Testis (tissue), 3 donors: ENCODE measurements around the gene ABCC10. TPM values are rescaled to one million over a fixed set of nuclear protein-coding genes. Genes with fewer than 3 reads are reported as not detected.

Experiments used
- DNase-seq: peaks from one replicate; pipeline ENCODE4 v3.0.0-alpha.2; 2019
- H3K27ac ChIP-seq, 2 donors: fragments of 200-600 bp; sonication (generic); one replicate each; pipeline ENCODE4 v1.5.1; 2019
- H3K27me3 ChIP-seq: fragments of 200-600 bp; sonication (generic); one replicate; pipeline ENCODE4 v1.5.1; 2019
- H3K36me3 ChIP-seq: fragments of 200-600 bp; sonication (generic); one replicate; pipeline ENCODE4 v1.5.1; 2017; ENCODE audit warnings: low read depth; ENCODE audit errors: missing control alignments
- H3K4me1 ChIP-seq: fragments of 200-600 bp; sonication (generic); one replicate; pipeline ENCODE4 v1.5.1; 2019
- H3K4me3 ChIP-seq, 2 donors: fragments of 200-600 bp; sonication (generic); one replicate each; pipeline ENCODE4 v1.5.1; 2017 to 2019
- H3K9me3 ChIP-seq: fragments of 200-600 bp; sonication (generic); one replicate; pipeline ENCODE4 v1.5.1; 2017
- POLR2A ChIP-seq: fragments of 450-650 bp; IDR thresholded peaks from one replicate; pipeline ENCODE4 v1.6.1; 2017; ENCODE audit warnings: antibody characterized with exemption, mild to moderate bottlenecking, moderate library complexity
- WGBS, 2 donors: methylation state at CpG; one replicate each; pipeline ENCODE4 v1.1.5; 2018; 5-methylcytosine and 5-hydroxymethylcytosine counted together
- intact Hi-C: fragments of 100-400 bp; cut with DNase I; formaldehyde crosslinking; loops from one replicate; pipeline ENCODE4 v1.15.1; 2023; ENCODE audit warnings: low total_unique reads
- polyA plus RNA-seq: library from polyadenylated mRNA; stranded (reverse); fragments of 350-450 nt; fragmentation: Illumina TruSeq; extraction: RNeasy Lipid Tissue Mini Kit (QIAGEN cat#74804); gene quantifications from one replicate; pipeline ENCODE4 v1.2.3, GENCODE V29; 2014; ENCODE audit warnings: low read depth, low replicate concordance; ENCODE audit not compliant: insufficient read depth
- total RNA-seq, 2 donors: library from RNA; depleted of rRNA; stranded (reverse); fragments of >200 nt; gene quantifications; one replicate each; pipeline ENCODE4 v1.2.3, GENCODE V29; 2016
- TF ChIP-seq, protein P1 (sequence below), 3 experiments: fragments of 450-650 bp in 2 of 3; fragments of 200-600 bp in 1 of 3; sonication (generic) in 1 of 3; IDR thresholded peaks; one replicate each; pipeline ENCODE4 v1.5.1; 2016 to 2019; ENCODE audit warnings: antibody characterized with exemption in 3 of 3, mild to moderate bottlenecking in 2 of 3, moderate library complexity in 1 of 3

Gene ABCC10
- total and polyA plus RNA-seq, 3 donors from 2014 or later = 21.0 to 34.0 (median 29.2) TPM

DNA sequence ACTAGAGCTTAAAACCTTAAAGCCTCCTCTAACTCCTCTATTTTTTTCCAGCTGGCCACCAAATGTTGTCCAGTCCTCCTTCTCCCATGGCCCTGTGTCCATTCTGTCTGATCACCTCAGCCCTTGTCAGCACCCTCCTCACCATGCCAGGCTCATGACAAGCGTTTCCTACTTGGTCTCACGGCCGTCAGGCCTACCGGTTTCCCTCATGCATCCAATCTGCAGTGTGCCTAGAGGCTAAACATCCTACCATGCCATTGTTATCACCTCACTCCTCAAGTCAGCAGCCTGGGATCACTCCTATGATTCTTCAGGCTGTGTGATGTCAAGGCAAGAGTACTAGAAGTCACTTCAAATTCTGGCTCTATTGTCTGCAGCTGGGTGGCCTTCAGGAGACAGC lies 40.4 kb downstream of the ABCC10 start:
- Histone ChIP-seq H3K4me1 (no peaks in the 10 kb centered on the region), H3K27ac (no peak overlapping the region), H3K4me3 (no peak overlapping the region), H3K27me3 (no peaks in the 10 kb centered on the region), H3K9me3 (no peaks in the 10 kb centered on the region), H3K36me3 (no peaks in the 10 kb centered on the region)
- TF ChIP-seq POLR2A = no peak
- TF ChIP-seq, protein P1, sequence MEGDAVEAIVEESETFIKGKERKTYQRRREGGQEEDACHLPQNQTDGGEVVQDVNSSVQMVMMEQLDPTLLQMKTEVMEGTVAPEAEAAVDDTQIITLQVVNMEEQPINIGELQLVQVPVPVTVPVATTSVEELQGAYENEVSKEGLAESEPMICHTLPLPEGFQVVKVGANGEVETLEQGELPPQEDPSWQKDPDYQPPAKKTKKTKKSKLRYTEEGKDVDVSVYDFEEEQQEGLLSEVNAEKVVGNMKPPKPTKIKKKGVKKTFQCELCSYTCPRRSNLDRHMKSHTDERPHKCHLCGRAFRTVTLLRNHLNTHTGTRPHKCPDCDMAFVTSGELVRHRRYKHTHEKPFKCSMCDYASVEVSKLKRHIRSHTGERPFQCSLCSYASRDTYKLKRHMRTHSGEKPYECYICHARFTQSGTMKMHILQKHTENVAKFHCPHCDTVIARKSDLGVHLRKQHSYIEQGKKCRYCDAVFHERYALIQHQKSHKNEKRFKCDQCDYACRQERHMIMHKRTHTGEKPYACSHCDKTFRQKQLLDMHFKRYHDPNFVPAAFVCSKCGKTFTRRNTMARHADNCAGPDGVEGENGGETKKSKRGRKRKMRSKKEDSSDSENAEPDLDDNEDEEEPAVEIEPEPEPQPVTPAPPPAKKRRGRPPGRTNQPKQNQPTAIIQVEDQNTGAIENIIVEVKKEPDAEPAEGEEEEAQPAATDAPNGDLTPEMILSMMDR (IDR thresholded peaks at IDR 0.05) = no peak
- 85 to 93% methylated on average over 4 of the region's 4 CpGs for WGBS, 2 donors
- no peak for DNase-seq
- intact Hi-C loops = no loop called here

DNA sequence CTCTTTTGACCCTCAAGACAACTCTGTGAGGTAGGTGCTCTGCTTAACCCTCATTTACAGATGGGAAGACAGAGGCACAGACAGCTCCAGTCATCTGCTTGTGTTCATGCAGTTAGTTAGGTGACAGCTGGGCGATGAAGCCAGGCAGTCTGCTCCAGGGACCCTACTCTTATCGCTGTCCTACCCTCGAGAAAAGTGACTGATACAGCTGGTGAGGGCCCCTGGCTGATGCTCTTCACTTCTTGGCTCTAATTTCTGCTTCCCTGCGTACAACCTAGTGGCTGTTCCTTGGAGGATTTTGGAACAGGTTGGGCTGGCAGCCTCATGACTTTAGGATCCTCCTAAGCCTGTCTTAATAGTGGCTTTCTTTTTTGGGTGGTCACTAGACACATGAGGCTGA lies 40.9 kb downstream of the ABCC10 start:
- DNase-seq = no peak
- intact Hi-C loops = no loop called here
- Histone ChIP-seq H3K36me3 (no peaks in the 10 kb centered on the region), H3K9me3 (no peaks in the 10 kb centered on the region), H3K4me3 (no peak overlapping the region), H3K4me1 (no peaks in the 10 kb centered on the region), H3K27ac (no peak overlapping the region), H3K27me3 (no peaks in the 10 kb centered on the region)
- TF ChIP-seq, protein P1 (IDR thresholded peaks at IDR 0.05) = no peak
- TF ChIP-seq POLR2A = no peak
- WGBS, 2 donors = 84 to 86% methylated on average over 4 of the region's 4 CpGs

DNA sequence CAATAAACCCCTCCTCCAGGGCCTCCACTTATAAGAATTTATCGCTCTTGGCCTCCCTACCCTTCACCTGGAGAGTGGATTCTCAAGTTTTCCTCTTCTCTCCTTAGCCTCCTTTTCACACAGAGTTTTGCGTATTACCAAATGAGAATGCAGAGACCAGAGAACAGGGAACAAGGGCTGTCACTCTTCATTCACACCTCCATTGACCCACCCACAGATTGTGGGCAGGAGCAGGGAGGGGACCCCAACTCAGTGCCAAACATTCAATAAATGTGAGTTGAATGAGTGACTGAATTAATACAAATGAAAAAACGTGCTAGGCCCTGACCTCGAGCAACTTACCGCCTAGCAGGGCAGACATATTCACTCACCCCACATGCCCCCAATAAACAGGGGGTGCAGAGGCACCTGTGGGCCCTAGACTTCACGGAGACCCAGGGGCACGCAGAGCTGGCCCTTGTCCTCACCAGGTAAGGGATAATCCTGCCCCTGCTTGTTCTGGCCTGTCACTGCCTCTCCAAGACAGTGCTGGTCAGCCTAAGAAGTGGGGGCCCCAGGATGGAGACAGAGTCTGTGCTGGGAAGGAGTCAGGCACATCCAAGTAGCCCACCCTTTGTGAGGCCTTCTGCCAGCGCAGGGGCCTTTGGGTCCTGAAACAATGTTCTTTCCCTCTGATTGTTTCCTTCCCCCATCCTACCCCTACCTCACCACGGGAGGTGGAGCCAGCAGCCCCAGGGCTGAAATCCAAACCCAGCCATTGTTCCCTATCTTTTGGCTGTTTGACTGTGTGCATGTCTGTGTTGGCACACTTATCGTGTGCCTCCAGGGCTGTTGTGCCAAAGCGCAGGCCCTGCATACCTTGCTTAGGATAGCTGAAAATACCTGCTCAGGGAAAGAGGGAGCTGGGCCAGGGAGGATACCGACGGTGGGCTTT lies 41.7 kb downstream of the ABCC10 start:
- Histone ChIP-seq H3K27ac (no peak overlapping the region), H3K4me3 (no peak overlapping the region), H3K4me1 (no peaks in the 10 kb centered on the region), H3K9me3 (no peaks in the 10 kb centered on the region), H3K27me3 (no peaks in the 10 kb centered on the region), H3K36me3 (no peaks in the 10 kb centered on the region)
- 72 to 77% methylated on average over 12 to 13 of the region's 13 CpGs for WGBS, 2 donors
- no peak for TF ChIP-seq POLR2A
- TF ChIP-seq, protein P1 (IDR thresholded peaks at IDR 0.05) = no peak
- intact Hi-C loops = no loop called here
- DNase-seq = no peak

DNA sequence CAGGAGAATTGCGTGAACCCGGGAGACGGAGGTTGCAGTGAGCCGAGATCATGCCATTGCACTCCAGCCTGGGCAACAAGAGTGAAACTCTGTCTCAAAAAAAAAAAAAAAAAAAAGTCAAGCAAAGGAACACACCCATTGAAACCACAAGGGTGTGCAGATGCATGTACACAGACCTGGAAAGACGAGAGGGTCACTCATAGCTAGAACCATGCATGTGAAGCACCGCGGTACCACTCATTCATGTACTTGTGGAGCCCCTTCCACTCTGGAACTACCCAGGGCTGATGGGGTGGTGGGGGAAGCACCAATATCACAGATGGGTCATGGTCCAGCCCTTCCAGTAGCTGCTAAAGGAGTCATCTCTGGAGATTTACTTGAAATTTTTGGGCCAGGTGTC lies 42.6 kb downstream of the ABCC10 start:
- no peak for TF ChIP-seq POLR2A
- TF ChIP-seq, protein P1 (IDR thresholded peaks at IDR 0.05) = no peak
- no peak overlapping the region for H3K4me3 ChIP-seq
- no peak for DNase-seq
- intact Hi-C loops = no loop called here
- no peak overlapping the region for H3K27ac ChIP-seq
- H3K9me3 ChIP-seq = no peaks in the 10 kb centered on the region
- H3K36me3 ChIP-seq = no peaks in the 10 kb centered on the region
- no peaks in the 10 kb centered on the region for H3K4me1 ChIP-seq
- no peaks in the 10 kb centered on the region for H3K27me3 ChIP-seq
- WGBS, 2 donors = 92 to 95% methylated on average over 7 of the region's 7 CpGs

DNA sequence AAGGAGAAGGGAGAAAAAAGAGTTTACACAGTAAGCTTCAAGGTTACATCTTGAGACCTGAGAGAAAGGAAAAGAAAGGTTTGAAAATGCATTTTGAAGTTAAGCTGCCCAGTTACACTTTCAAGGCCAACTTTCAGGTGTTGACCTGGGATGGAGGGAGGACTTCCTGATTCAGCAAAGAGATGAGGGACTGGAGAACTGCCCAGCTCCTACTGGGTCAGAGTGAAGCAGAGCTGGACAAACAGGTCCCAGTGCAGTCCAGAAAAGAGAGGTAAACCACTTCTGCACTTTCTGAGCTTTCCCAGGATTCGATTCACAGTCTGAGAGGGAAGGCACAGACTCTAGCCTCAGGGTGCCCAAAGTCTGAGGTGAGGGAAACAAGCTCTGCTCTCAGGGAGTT lies 44.1 kb downstream of the ABCC10 start:
- Histone ChIP-seq H3K27me3 (no peaks in the 10 kb centered on the region), H3K27ac (no peak overlapping the region), H3K4me1 (no peaks in the 10 kb centered on the region), H3K4me3 (no peak overlapping the region), H3K9me3 (no peaks in the 10 kb centered on the region), H3K36me3 (no peaks in the 10 kb centered on the region)
- DNase-seq = no peak
- intact Hi-C loops = no loop called here
- TF ChIP-seq, protein P1 (IDR thresholded peaks at IDR 0.05) = no peak
- no peak for TF ChIP-seq POLR2A
- 71 to 88% methylated on average over 1 of the region's 1 CpG for WGBS, 2 donors
